Measurements from ENCODE around the gene PHLDB2.

PHLDB2 gene

DNA sequence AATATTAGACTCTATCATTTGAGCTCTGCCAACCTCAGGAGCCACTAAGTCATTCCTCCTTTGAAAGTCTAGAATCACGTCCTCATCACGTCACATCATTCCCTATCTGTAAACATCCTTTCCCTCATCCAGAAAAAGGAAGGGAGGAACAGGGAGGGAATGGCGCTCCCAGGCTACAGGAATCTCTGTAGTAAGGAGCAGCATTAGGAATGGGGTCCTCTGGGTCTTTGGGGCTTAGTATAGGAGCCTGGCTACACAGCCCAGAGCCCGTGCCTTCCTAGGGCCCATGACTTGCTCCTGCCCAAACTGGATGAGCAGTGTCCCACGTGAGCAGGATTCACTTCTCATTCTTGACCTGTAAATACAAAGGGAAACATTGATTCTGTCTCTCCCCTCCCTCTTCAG is 141.3 kb downstream of the PHLDB2 start:
- no peaks in the 10 kb centered on the region for H3K9me3 ChIP-seq (ENCODE audit: severe bottlenecking)
- ATAC-seq (ENCODE audit: low read depth) = no peak
- no peaks in the 10 kb centered on the region for H3K36me3 ChIP-seq (ENCODE audit: low read depth)
- no peak overlapping the region for H3K27ac ChIP-seq (ENCODE audit: poor library complexity, severe bottlenecking)
- H3K27me3 ChIP-seq (ENCODE audit: insufficient read depth, poor library complexity, severe bottlenecking) = no peaks in the 10 kb centered on the region
- no peak for DNase-seq (ENCODE audit: low spot score)
- TF ChIP-seq, protein P1, sequence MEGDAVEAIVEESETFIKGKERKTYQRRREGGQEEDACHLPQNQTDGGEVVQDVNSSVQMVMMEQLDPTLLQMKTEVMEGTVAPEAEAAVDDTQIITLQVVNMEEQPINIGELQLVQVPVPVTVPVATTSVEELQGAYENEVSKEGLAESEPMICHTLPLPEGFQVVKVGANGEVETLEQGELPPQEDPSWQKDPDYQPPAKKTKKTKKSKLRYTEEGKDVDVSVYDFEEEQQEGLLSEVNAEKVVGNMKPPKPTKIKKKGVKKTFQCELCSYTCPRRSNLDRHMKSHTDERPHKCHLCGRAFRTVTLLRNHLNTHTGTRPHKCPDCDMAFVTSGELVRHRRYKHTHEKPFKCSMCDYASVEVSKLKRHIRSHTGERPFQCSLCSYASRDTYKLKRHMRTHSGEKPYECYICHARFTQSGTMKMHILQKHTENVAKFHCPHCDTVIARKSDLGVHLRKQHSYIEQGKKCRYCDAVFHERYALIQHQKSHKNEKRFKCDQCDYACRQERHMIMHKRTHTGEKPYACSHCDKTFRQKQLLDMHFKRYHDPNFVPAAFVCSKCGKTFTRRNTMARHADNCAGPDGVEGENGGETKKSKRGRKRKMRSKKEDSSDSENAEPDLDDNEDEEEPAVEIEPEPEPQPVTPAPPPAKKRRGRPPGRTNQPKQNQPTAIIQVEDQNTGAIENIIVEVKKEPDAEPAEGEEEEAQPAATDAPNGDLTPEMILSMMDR (IDR thresholded peaks at IDR 0.05; ENCODE audit: poor library complexity, severe bottlenecking) = no peak
- H3K4me3 ChIP-seq (ENCODE audit: severe bottlenecking) = no peak overlapping the region
- peaks cover 33% of the 10 kb centered on the region for H3K4me1 ChIP-seq (ENCODE audit: insufficient read depth, poor library complexity, severe bottlenecking)

DNA sequence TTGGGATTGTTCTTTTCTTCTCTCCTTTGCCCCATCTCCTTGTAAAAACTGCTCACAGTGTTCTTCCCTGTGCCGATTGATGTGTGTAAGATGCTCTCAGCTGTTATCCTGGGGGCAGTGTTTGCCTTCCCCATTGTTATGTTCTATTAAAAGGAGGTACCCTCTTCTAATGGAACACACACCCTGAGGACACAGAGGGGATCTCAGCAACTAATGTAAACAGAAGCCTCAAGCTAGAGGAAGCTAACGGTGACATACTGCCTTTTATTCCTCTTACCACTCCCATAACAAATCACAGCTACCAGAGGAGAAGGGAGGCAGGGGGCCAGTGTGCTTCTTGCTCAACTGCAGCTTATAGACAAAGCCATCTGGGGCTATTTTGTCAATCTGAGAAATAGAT is 141.9 kb downstream of the PHLDB2 start:
- no peak overlapping the region for H3K27ac ChIP-seq (ENCODE audit: poor library complexity, severe bottlenecking)
- no peaks in the 10 kb centered on the region for H3K9me3 ChIP-seq (ENCODE audit: severe bottlenecking)
- no peaks in the 10 kb centered on the region for H3K27me3 ChIP-seq (ENCODE audit: insufficient read depth, poor library complexity, severe bottlenecking)
- ATAC-seq (ENCODE audit: low read depth) (no peak), DNase-seq (ENCODE audit: low spot score) (no peak)
- no peak overlapping the region for H3K4me3 ChIP-seq (ENCODE audit: severe bottlenecking)
- TF ChIP-seq, protein P1 (IDR thresholded peaks at IDR 0.05; ENCODE audit: poor library complexity, severe bottlenecking) = no peak
- H3K4me1 ChIP-seq (ENCODE audit: insufficient read depth, poor library complexity, severe bottlenecking) = peaks cover 33% of the 10 kb centered on the region
- no peaks in the 10 kb centered on the region for H3K36me3 ChIP-seq (ENCODE audit: low read depth)

DNA sequence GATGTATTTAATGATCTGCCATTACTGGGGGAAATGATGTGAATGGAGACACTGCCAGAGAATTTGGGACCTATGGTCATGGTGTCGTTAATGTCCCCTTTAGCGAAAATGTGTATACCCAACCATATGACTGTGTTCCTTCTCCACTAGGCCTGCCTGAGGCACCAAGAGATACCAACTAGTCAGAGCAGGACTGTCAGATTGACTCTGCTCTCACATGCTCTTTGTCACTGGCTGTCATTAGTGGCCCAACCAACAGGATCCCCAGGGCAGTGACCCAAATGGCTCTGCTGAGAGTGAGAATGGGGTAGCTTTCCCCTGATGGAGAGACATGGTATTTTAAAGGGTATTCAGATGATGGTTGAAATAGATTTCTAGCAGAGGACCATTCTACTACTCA is 142.5 kb downstream of the PHLDB2 start:
- Histone ChIP-seq H3K36me3 (ENCODE audit: low read depth) (no peaks in the 10 kb centered on the region), H3K4me3 (ENCODE audit: severe bottlenecking) (no peak overlapping the region), H3K27ac (ENCODE audit: poor library complexity, severe bottlenecking) (peak overlapping the region; percentile 51), H3K27me3 (ENCODE audit: insufficient read depth, poor library complexity, severe bottlenecking) (no peaks in the 10 kb centered on the region), H3K4me1 (ENCODE audit: insufficient read depth, poor library complexity, severe bottlenecking) (peaks cover 33% of the 10 kb centered on the region), H3K9me3 (ENCODE audit: severe bottlenecking) (no peaks in the 10 kb centered on the region)
- TF ChIP-seq, protein P1 (IDR thresholded peaks at IDR 0.05; ENCODE audit: poor library complexity, severe bottlenecking) = no peak
- ATAC-seq (ENCODE audit: low read depth) = no peak
- no peak for DNase-seq (ENCODE audit: low spot score)

DNA sequence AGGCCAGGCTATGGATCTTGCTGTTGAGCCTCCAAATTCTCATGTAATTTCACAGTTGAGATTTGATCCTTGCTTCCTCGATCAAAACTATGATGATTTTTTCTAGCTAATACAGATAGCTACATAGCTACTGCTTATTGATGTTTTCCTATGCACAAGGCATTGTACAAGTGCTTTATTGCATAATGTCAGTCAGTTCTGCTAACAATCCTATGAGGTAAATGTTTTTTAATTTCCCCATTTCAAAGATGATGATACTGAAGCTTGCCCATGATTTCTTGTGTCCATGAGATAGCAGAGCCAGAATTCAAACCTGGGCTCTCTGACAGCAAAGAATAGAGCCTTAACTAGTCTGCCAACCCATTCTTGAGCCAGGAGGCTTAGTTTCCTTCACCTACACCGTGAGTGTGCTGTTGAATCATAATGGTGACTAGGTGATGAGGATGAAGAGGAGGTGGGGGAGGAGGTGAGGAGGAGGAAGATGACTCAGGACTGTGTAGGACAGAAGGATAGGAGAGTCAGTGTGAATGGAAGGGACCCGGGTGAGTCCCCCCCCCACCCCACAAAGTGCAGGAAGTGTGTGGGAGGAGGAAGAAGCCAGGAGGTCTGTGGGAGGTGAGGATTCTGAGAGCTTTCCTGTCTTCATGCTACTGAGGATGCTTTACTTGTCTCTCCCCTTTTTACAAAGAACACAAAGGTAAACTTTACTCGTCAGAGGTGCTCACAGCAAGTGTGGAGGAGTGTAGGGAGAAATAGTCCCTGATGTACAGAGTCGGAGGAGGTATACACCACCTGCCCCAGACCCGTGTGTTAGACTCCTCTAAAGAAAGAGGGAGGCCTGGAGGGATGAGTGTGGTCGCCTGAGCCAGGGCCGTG is 143.3 kb downstream of the PHLDB2 start:
- no peaks in the 10 kb centered on the region for H3K27me3 ChIP-seq (ENCODE audit: insufficient read depth, poor library complexity, severe bottlenecking)
- DNase-seq (ENCODE audit: low spot score) = no peak
- TF ChIP-seq, protein P1 (IDR thresholded peaks at IDR 0.05; ENCODE audit: poor library complexity, severe bottlenecking) = no peak

More for the DNA sequence above, 143.3 kb downstream of the PHLDB2 start:
- Histone ChIP-seq H3K36me3 (ENCODE audit: low read depth) (no peaks in the 10 kb centered on the region), H3K4me1 (ENCODE audit: insufficient read depth, poor library complexity, severe bottlenecking) (peaks cover 33% of the 10 kb centered on the region), H3K4me3 (ENCODE audit: severe bottlenecking) (no peak overlapping the region), H3K27ac (ENCODE audit: poor library complexity, severe bottlenecking) (peak overlapping the region; percentile 51), H3K9me3 (ENCODE audit: severe bottlenecking) (no peaks in the 10 kb centered on the region)
- ATAC-seq (ENCODE audit: low read depth) = peak; percentile 66

Data from RWPE2 (cell line).